HG03139 (cell line): ENCODE results near the gene BAHD1.
"Not testable (repeated sequence)": the region's sequence is repeated elsewhere in the genome, so short reads cannot be mapped to it uniquely, and the experiment has no call there.

Experiments
- ATAC-seq: cut with Tn5 transposase; IDR thresholded peaks from one replicate; pipeline ENCODE4 v1.9.1; 2021; ENCODE audit not compliant: unreplicated experiment

BAHD1 gene

DNA sequence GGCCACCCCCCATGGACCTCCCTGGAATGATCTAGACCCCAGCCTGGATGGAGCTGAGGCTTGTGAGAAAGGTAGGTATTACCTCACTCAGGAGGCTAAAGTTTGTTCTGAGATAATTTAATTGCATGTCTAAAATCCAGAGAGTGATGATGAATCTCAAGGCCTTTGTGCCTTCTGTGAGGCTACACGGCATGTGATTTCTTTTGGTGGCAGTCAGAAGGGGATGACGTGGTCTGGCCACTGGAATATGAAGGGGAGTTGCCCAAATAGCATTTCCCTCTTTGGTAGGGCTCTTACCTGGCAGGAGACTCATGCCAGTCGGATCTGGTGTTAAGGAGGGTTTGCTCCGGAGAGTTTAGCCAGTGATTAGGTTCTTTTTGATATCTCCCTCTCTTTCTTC lies 2.5 kb downstream of the BAHD1 start:
- ATAC-seq = no peak

GRCh38 chr15:40443846-40444245 lies 3.1 kb downstream of the BAHD1 start:
- no peak for ATAC-seq

DNA sequence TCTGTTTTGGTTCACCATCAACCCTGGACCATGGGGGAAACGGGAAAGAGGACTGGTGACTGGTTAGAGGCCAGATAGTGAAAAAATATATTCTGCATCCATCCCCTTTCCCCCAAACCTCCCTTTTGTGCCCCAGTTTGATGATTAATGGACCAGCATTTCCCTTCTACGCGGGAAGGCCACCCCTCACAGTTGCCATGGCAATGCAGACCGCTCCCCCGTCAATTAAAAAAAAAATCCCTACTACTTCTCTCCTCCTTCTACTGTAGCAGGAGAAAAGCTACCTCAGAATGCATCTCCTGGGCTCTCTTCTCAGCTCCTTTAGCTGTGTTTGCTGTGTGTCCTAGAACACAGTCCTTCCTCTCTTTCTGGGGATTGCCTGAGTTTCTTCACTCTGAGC lies 4.0 kb downstream of the BAHD1 start:
- ATAC-seq = no peak

GRCh38 chr15:40445421-40445922 lies 4.7 kb downstream of the BAHD1 start:
- ATAC-seq = no peak

- no peak for ATAC-seq
Measured at GRCh38 chr15:40446144-40446543, 5.4 kb downstream of the BAHD1 start.

- no peak for ATAC-seq
Measured at GRCh38 chr15:40448354-40448753, 7.6 kb downstream of the BAHD1 start.

DNA sequence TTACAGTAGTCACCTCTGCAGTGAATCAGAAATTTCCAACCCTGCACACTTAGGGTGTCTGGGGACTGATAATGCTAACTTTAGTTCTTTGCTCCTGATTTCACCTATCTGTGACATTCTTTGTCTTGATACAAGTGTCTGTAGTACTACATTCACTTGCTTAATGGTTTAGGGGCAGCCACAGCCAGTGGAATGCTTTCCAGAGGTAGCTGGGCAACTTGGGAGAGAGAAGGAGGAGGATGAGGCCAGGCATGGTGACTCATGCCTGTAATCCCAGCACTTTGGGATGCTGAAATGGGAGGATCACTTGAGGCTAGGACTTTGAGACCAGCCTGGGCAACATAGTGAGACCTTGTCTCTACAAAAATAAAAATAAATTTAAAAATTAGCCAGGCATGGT lies 8.5 kb downstream of the BAHD1 start:
- no peak for ATAC-seq

GRCh38 chr15:40450047-40450446 lies 9.3 kb downstream of the BAHD1 start:
- ATAC-seq = no peak

- ATAC-seq = no peak
Measured at GRCh38 chr15:40451527-40452158, 10.9 kb downstream of the BAHD1 start.

DNA sequence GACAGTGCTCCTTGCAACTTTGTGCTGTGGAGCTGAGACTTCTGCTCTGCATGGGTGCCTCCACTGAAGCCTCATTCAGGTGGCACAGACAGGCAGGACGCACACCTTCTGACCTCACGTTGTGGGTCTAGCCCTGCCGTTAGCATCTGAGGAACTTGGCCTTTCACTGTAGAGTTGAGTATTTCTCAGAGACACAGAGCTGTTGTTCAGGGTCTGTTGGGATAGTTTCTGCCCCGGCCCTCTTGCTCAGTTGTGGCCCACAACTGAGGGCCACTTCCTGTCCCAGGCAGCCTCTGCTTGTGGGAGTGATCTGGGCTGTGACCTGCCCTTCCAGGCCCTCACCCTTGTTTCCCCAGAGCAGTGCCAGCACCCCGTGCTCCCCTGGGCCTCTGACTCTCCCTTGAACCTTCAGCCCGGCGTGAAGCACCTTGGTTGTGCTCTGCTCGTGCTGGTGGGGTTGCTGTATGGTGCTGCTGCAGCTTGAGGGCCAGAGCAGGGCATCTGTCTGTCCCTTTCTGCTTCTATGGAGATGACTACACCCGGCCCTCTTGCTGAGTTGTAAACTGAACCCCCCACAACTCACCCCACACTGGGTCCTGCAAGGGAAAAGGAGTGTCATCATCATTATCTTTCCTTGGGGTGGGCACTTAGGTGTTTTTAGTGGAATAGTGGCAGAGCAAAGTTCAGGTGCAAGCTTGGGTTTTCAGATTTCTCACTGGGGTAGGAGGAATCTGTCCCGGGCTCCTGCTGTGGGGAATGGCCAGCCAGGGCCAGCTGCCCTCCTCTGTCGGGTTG lies 11.7 kb downstream of the BAHD1 start:
- no peak for ATAC-seq

GRCh38 chr15:40453941-40454340 lies 13.2 kb downstream of the BAHD1 start:
- ATAC-seq = not testable (repeated sequence)

DNA sequence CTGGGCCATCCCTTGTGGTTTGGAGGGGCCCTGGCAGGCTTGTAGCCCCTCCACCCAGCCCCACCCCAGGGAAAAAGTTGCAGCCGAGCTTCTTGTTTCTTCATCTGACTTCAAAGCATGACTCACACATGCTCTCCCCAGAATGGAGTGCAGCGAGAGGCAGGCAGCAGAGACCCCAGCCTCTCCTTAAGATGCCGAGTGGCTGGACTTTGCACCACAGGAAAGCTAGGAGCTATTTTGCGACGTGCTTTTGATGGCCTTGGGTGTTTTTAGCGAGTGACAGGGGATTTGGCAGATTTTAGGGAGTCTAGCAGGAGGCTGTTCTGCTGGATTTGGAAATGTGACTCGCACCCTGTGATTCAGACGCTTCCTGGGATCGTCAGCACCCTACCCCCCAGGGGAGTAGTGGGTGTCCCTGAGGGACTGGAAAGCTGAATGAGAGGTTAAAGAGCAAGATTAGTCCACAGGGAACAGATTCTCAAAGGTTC lies 14.2 kb downstream of the BAHD1 start:
- no peak for ATAC-seq

GRCh38 chr15:40456299-40456712 lies 15.6 kb downstream of the BAHD1 start:
- no peak for ATAC-seq

DNA sequence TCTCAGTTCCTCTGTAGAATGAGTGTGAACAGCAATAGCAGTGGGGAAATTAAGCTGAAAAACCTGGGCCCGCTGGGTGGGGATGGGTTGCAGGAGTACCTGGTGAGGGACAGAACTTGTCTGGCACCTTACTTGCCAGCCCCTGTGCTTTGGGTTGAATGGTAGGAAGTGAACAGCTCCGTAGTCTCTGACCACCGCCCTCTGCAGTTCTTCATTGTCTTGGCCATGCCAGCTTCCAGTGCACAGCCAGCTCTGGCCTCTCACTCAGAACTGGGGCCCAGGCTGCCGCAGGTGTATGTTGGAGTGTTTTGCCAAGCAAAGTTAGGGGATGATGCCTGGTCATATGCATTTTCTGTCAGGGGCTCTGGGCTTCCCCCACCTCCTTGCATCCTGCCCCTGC lies 16.0 kb downstream of the BAHD1 start:
- no peak for ATAC-seq

DNA sequence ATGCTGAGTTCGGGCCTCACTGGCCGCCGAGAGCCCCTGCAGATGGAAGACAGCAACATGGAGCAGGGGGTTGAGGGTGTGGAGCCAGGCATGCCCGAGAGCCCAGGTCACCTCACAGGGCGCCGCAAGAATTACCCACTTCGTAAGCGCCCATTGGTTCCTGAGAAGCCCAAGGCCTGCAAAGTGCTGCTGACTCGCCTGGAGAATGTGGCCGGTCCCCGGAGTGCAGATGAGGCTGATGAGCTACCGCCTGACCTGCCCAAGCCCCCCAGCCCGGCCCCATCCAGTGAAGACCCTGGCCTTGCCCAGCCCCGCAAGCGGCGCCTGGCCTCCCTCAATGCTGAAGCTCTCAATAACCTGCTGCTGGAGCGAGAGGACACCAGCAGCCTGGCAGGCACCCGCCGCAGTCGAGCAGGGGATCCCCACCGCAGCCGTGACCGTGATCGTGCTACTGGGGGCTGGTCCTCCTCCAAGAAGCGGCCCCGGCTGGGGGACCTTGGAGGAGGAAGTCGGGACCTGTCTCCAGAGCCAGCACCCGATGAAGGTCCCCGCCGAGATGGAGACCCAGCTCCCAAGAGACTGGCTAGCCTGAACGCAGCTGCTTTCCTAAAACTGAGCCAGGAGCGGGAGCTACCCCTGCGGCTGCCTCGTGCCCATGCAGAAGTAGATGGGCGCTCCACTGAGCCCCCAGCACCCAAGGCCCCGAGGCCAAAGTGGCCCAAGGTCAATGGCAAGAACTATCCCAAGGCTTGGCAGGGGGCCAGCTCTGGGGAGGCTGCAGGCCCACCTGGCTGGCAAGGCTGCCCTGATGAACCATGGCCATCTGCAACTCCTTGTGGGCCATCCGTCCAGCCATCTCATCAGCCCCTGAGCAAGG lies 18.0 kb downstream of the BAHD1 start:
- no peak for ATAC-seq

DNA sequence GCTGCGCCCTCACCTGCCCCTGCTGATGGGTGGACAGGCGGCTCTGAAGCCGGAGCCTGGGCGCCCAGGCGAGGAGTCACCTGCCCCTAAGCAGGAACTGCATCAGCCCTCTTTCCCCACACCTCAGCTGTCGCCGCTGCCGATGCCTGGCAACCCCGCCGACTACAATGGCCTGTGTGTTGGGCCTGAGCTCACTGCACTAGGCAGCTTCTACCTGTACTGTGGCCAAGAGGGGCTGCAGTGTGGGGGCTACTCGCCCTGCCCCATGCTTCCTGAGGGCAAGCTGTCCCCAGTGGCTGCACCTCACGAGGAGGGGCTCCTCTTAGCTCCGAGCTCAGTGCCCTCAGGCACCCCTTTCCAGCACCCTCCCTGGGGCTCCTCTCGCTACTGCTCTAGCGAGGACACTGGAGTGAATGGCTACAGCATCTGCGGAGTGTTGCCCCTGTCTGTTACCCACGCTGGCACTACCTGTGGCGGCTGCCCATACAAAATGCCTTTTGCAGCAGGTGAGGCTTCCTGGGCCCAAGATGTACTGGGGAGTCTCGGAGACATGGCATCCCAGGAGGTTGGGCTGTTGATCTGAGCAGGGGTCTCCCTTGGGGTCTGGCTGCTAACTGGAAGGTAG lies 18.8 kb downstream of the BAHD1 start:
- no peak for ATAC-seq

DNA sequence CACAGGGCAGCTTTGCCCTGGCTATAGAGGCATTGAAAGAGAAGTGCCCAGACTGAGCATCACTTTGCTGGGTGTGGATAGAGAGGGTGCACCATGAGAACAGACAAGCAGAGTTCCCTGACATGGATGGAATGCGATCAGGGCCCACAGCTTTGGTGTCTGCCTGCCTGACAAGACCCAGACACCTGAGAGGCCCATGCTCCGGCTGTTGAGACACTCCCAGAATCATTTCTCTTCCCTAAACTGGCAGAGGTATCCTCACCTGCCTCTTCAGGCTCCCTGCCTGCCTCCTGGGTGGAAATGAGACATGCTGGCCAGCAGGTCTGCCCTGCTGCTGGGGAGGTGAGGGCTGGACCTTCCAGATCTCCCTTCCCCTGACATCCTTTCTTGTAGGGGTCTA lies 19.7 kb downstream of the BAHD1 start:
- no peak for ATAC-seq

GRCh38 chr15:40461958-40462357 lies 21.2 kb downstream of the BAHD1 start:
- no peak for ATAC-seq

- no peak for ATAC-seq
Measured at GRCh38 chr15:40463279-40463678, 22.5 kb downstream of the BAHD1 start.

- no peak for ATAC-seq
Measured at GRCh38 chr15:40463886-40464545, 23.3 kb downstream of the BAHD1 start.
